ENCODE results near the gene GTF3A.

Gene GTF3A

GRCh38 chr13:27406178-27406939 is 18.1 kb upstream of the GTF3A start:
- DNase-seq: peak; percentile 30

DNA sequence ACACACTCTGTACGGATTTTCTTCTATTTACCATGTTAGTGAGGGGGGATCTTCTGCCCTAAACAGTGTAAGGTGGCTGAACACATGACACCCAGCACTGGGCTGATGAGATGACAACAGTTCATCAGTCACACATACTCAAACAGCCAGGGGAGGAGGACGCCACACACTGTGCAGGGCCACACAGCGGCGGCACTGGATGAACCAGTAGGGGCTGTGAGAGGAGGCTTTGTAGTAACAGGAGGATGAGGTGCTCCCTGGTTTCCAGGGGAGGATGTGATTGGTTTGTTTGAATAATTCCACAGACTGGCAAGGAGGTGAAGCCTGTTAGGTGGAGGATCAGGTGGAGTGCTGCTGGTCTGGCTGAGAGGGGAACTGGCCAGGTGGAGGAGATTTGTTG is 16.3 kb upstream of the GTF3A start:
- DNase-seq: no peak

- DNase-seq: no peak
Observed at GRCh38 chr13:27409013-27409412, 15.4 kb upstream of the GTF3A start.

DNA sequence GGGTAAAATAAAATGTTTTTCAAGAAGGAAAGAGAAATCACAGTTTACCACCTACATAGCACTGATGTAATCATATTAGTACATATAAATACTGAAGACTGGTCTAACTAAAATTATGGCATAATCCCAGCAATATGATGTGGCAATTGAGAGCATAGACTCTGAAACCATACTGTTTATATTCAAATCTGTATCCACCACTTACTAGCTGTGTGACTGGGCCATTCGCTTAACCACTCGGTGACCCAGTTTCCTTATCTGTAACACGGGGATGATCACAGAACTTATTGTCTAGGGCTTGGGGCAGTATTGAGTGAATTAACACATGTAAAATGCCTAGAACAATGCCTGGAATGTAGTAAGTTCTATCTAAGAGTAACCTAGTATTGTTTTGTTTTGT is 13.1 kb upstream of the GTF3A start:
- no peak for DNase-seq

DNA sequence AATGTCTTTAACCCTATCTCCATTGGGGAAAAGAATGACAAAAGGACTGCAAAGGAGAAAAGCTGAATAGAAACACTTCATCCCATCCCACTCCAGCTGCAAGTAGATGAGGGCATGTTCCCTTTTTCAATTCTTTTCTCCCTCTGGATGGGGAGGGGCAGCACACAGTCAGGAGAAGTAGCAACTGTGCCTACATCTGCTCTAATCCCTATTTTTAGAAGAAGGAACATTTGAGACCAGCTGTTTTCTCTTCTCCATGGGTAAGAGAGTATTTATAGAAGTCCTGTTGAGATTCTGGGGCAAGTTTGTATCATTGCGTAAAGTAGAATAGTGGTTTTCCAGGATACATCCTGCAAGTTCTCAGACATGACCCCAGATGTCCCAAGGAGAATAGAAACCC is 9.3 kb upstream of the GTF3A start:
- no peak for DNase-seq

GRCh38 chr13:27419328-27419727 is 5.1 kb upstream of the GTF3A start:
- DNase-seq: no peak

DNA sequence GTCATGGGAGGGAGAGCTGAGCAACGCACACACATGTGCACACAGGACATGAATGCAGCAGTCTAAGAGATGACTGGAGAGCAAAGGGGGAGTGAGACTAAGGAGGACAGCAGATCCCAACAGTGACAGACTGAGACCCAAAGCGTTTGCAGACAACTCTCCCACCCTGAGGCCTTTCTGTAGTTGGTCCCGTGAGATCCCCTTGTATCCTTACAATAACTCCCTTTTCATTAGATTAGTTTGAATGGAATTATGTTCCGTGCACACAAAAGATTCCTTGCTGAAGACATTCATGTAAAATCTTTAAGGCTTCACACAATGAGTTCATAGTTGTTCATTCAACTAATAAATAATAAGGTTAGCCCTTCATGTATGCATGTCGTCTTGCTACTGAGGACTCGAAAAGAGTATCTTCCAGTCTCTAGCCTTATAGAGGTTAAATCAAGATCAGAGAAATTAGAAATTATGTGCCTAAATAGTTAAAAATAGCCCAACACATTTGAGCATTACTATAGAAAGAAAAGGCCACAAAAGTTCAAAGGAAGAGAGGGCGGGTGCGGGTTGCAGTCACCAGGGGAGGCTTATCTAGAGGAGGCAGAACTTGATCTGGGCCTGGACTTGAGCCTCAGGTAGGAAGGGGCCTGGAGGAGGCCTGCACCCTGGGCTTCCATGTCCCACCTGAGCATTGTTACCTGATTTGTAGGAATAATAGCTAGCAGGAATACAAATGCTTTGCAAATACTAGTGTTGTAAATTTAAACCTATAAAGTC is 3.1 kb upstream of the GTF3A start:
- no peak for DNase-seq

GRCh38 chr13:27423333-27423732 is 1.1 kb upstream of the GTF3A start:
- no peak for DNase-seq

DNA sequence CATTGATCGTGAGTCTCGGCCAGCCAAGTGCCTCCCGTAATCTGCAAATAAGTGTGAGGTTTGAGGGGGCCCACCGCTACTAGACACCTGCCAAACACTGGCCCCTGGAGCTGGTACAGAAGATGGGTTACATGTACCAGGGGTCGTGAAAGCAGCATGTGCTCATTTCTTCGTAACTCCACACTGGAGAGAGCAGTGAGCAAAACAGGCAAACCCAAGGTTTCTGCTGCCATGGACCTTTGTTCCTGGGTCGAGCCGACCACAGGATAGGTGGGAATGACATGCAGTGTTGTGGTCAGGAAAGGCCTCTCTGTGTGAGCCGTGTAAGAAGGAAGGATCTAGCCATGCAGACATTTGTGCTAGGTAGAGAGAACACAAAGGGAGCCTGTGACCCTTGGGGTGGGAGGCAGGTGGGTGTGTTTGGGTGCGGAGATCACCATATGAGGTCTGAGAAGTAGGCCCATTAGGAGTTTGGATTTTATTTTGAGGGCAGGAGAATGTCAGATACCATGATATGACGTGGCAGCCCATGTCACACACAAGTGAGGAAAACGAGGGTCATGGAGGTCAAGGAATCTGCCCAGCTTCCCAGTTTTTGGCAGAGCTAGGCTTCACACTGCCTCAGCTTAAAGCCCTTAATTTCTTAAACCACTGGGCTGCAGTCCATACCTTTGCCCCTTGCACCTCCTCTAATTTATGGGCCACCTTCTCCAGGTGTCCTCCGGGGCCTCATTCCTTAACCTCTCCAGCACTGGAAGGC is 919 bp downstream of the GTF3A start:
- peak; percentile 54 for DNase-seq

- peak; percentile 79 for DNase-seq
Observed at GRCh38 chr13:27425918-27426630, 1.7 kb downstream of the GTF3A start.

GRCh38 chr13:27427641-27428040 is 3.2 kb downstream of the GTF3A start:
- DNase-seq: no peak

DNA sequence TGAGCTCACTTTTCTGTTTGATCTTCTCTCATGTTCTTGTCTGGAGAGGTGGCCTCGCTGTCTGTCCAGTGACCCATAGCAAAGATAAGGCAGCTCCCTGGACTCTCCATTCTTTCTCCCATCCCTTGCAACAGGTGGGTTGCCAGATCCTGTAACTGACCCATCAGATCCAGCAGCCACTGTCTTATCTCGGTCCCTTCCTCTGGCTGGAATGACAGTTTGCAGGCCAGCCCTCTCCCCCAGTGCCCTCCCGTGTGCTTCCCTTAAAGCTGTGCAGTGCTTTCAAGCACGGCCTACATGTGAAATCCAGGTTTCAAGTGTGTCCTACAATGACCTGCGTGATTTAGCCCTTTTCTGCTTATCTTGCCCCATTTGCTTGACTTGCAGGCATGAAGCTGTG is 3.7 kb downstream of the GTF3A start:
- DNase-seq: no peak

- DNase-seq: no peak
Observed at GRCh38 chr13:27432180-27432579, 7.8 kb downstream of the GTF3A start.

- DNase-seq: no peak
Observed at GRCh38 chr13:27432611-27433210, 8.3 kb downstream of the GTF3A start.

GRCh38 chr13:27437126-27437525 is 12.7 kb downstream of the GTF3A start:
- no peak for DNase-seq

DNA sequence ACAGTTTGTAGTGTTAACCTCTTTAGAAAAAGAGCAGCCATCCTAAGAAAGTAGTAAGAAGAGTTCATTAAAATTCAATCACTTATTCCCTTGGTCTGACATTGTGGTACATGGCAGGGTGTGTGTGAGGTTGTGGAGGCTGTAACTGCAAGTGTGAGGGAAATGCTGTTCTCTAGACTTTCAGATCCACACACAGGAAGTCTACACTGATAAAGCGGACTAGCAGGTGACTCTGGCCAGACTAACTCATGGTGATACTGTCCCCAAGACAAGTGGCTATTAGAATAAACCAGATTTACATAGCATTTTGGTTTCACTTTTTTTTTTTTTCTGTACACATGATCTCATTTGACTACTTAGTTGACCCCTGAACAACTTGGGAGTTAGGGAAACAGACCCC is 16.0 kb downstream of the GTF3A start:
- DNase-seq: no peak

- no peak for DNase-seq
Observed at GRCh38 chr13:27442071-27442647, 17.7 kb downstream of the GTF3A start.

DNA sequence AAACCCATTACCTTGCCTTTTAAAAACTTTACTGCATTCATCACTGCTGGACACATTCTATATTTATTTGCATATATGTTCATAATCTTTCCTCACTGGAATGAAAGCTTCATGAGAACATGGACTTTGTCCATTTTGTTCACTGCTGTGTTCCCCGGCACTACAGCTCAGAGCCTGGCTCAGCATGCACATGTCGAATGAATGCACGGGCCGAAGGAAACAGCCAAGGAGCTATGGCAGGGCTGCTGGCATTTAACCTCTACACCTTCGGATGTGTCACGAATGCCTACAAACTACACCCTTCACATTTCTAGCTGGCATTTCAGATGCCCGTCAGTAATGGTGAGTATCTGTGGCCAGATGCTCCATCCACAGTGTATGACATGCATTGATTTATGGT is 18.4 kb downstream of the GTF3A start:
- DNase-seq: no peak

- DNase-seq: no peak
Observed at GRCh38 chr13:27446986-27447583, 22.7 kb downstream of the GTF3A start.

DNA sequence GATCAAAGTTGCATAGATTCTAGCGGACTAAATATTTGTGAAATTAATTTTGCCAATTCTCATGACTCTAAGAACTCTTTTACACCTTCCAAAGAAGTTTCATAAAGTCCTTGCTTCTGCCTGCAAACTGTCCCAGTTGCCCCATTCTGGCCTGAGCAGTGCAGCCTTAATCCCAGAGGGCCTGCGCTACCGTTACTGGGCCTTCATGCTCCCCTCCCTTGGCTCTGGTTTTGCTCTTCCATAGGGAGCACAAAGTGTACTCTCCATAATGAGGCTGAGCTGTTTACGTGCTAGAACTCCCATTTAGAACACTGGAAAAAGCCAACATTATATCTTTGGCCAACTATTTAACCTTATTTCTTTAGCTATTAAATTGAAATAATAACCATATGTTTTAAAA is 23.9 kb downstream of the GTF3A start:
- DNase-seq: no peak

- DNase-seq: no peak
Observed at GRCh38 chr13:27449081-27449603, 24.7 kb downstream of the GTF3A start.
